K562 treated with DMSO at 1 percent for 4 hours (cell line): ENCODE measurements around the gene SLC9A6. TPM values are rescaled to one million over a fixed set of nuclear protein-coding genes. Genes with fewer than 3 reads are reported as not detected.

ENCODE experiments used
- total RNA-seq: library from RNA; unstranded; fragments of 300-600 nt; gene quantifications from 2 replicates; pipeline ENCODE4 v1.2.3, GENCODE V29; 2022; ENCODE audit not compliant: insufficient read depth

Gene SLC9A6
- total RNA-seq: 6.3 and 7.3 TPM in 2 replicates

DNA sequence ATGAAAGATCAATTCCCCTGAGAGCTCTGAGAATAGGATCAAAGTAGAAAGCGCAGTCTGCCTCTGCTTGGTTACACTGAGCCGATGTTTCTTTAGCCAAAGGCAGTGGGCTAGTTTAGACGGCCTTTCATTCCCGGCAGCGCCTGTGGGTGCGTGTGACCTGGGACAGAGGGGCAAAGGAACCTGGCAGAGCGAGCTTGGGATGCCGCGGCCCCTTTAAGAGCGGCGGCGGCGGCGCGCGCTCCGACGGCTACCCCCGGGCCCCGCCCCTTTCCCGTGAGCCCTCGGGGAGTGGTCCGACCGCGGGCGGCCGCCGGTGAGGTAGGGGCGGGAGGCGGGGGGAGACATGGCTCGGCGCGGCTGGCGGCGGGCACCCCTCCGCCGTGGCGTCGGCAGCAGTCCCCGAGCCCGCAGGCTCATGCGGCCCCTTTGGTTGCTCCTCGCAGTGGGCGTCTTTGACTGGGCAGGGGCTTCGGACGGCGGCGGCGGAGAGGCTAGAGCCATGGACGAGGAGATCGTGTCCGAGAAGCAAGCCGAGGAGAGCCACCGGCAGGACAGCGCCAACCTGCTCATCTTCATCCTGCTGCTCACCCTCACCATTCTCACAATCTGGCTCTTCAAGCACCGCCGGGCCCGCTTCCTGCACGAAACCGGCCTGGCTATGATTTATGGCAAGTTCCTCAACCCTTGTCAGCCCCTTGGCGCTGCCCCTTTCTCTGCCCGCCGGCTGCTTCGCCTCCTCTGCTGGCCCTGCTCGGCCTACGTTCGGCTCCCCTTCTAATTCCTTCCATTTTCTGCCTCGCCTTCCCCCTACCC lies at the start of gene SLC9A6:
Gene SLC9A6 (plus strand): TSS at position 279 of the 816 bp plus-strand sequence. CDS start 224 bp downstream, at position 503.

DNA sequence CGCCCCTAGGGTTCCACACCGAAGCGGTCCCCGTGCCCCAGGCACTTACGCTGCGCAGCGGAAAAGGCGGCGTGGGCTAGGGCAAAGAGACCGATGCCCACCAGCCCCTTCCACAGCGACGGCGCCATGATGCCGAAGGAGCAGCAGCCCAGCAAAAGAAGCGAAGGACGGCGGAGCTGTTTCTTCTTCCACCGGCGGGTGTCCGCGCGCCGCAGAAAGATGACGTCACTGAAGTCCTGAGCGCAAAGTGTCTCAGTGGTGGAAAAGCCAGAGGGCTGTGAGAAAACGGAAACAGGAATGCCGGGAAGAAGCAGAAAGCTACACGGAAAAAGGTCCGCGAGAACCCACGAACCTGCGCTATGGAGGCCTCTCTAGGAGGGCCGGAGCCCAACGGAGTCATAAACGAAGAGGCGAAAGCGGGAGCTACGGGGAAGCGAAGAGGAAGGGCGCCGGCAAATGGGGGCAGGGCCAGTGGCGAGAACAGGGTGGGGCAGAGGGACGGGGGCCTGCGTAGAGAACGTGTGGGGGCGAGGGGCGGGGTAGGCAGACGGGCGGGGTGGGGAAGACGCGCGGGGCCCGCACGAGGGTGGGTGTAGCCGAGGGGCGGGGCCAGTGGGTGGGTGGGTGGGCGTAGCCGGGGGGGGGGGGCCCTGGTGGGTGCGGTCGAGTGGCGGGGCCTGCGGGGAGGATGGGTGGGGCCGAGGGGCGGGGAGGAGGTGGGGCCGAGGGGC lies 11.5 kb upstream of the SLC9A6 start, which contains the start of gene MMGT1:
Gene MMGT1 (minus strand): TSS at position 441 of the 731 bp plus-strand sequence. CDS start 313 bp downstream, at position 128.

Other genes with a start within 250 kb of the SLC9A6 start
- not detected in 2 replicates for gene CT45A3, start 217.2 kb upstream of the SLC9A6 start, total RNA-seq
- not detected in 2 replicates for gene CT45A5, start 199.9 kb upstream of the SLC9A6 start, total RNA-seq
- not detected in 2 replicates for gene CT45A6, start 182.6 kb upstream of the SLC9A6 start, total RNA-seq
- 1.2 TPM in 1 of 2 replicates, not detected in the other for gene CT45A2, start 165.4 kb upstream of the SLC9A6 start, total RNA-seq
- gene CT45A7, start 148.2 kb upstream of the SLC9A6 start, total RNA-seq: not detected in 2 replicates
- not detected in 2 replicates for gene CT45A8, start 130.9 kb upstream of the SLC9A6 start, total RNA-seq
- gene CT45A9, start 113.6 kb upstream of the SLC9A6 start, total RNA-seq: not detected in 2 replicates
- 11.6 and 12.5 TPM in 2 replicates for gene CT45A10, start 92.0 kb upstream of the SLC9A6 start, total RNA-seq
- 15.2 and 15.9 TPM in 2 replicates for gene SAGE1, start 91.7 kb upstream of the SLC9A6 start, total RNA-seq
- 13.4 and 13.8 TPM in 2 replicates for gene MMGT1, start 11.4 kb upstream of the SLC9A6 start, total RNA-seq
- gene FHL1, start 162.1 kb downstream of the SLC9A6 start, total RNA-seq: 0.62 and 1.2 TPM in 2 replicates